Ascending aorta (tissue), 2 donors: Measurements from ENCODE around the gene TSPAN3. TPM values are rescaled to one million over a fixed set of nuclear protein-coding genes. Genes with fewer than 3 reads are reported as not detected.

ENCODE experiments used
- DNase-seq, 2 donors: peaks; one replicate each; pipeline ENCODE4 v3.0.0-alpha.2; 2019; ENCODE audit warnings: low spot score in 2 of 2
- H3K27ac ChIP-seq, 2 donors: fragments of 200-600 bp; sonication (generic); one replicate each; pipeline ENCODE4 v1.5.1; 2016 to 2017; ENCODE audit warnings: mild to moderate bottlenecking in 1 of 2
- H3K27me3 ChIP-seq: fragments of 200-600 bp; sonication (generic); one replicate; pipeline ENCODE4 v1.5.1; 2017
- H3K36me3 ChIP-seq, 2 donors: fragments of 200-600 bp; sonication (generic); one replicate each; pipeline ENCODE4 v1.5.1; 2016
- H3K4me1 ChIP-seq, 2 donors: fragments of 200-600 bp; sonication (generic); one replicate each; pipeline ENCODE4 v1.5.1; 2016 to 2017; ENCODE audit warnings: mild to moderate bottlenecking in 1 of 2
- H3K4me3 ChIP-seq, 2 donors: fragments of 200-600 bp; sonication (generic); one replicate each; pipeline ENCODE4 v1.5.1; 2016 to 2017; ENCODE audit warnings: mild to moderate bottlenecking in 1 of 2
- H3K9me3 ChIP-seq, 2 donors: fragments of 200-600 bp; sonication (generic); one replicate each; pipeline ENCODE4 v1.5.1; 2016
- CTCF ChIP-seq, 3 experiments: fragments of 200-600 bp in 2 of 3; fragments of 450-650 bp in 1 of 3; sonication (generic) in 2 of 3; IDR thresholded peaks; one replicate each; pipeline ENCODE4 v1.5.1; 2016 to 2019; ENCODE audit warnings: antibody characterized with exemption in 3 of 3, mild to moderate bottlenecking in 1 of 3, moderate library complexity in 1 of 3
- intact Hi-C: fragments of 100-400 bp; cut with DNase I; formaldehyde crosslinking; loops from one replicate; pipeline ENCODE4 v1.15.1; 2023
- total RNA-seq: library from RNA; depleted of rRNA; stranded (reverse); fragments of >200 nt; gene quantifications from one replicate; pipeline ENCODE4 v1.1.0, GENCODE V29; 2016

Gene TSPAN3
- total RNA-seq, 1 donor from 2014 or later: 98.2 TPM

DNA sequence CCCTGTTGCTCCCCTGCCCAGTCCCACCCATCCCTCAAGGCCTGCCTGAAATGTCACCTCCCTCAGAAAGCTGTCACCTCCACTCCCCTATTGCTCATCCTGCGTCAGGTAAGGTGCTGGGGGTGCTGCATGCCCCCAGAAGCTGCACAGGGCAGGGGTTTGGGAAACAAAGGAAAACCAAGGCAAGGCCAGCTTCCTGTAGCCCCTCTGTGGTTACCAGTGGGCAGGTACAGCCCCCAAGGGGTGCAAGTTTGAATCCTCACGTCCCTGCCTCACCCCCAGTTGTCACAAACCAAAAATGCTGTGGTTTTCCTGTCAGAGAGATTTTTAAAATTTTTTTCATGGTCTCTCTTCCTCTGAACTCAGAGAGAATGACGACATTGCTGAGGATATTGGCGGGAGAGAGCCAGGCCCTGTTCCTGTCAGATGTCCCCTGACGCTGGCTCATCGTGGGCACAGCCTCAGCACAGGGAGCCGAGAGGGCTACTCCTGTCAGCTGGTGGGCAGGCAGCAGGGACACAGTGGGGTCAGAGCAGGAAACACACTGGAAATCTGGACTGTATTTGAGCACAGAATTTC is 49.0 kb downstream of the TSPAN3 start:
- H3K27me3 ChIP-seq: no peaks in the 10 kb centered on the region
- DNase-seq: no peak
- H3K36me3 ChIP-seq: peaks cover 2 to 3% of the 10 kb centered on the region in 2 donors
- H3K9me3 ChIP-seq: no peaks in the 10 kb centered on the region
- no peak overlapping the region for H3K4me3 ChIP-seq
- intact Hi-C loops: loop anchor here (5.0 kb wide), 2 partner anchors 80 to 475 kb away; no protein-coding TSS in a partner anchor
- H3K4me1 ChIP-seq: no peaks in the 10 kb centered on the region
- peak overlapping the region in 1 of 2 donors; percentile 11 for H3K27ac ChIP-seq
- no peak for TF ChIP-seq CTCF (IDR thresholded peaks at IDR 0.05)

DNA sequence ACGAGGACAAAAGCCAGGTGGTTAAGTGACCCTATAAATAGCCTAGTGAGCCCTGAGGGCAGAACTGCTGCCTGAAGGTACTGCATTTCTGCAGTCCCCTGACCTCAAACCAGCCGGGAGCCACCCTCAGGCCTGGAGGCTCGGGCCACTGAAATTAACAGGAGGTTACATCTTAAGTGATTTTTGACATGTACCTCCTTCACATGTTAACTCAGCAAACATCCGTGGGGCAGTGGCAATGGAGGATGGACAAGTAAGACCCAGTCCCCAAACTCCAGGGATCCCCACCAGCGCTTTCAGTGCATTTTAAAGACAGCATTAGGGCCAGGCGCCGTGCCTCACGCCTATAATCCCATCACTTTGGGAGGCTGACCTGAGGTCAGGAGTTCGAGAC is 49.8 kb downstream of the TSPAN3 start:
- H3K27me3 ChIP-seq: no peaks in the 10 kb centered on the region
- H3K9me3 ChIP-seq: no peaks in the 10 kb centered on the region
- H3K4me3 ChIP-seq: no peak overlapping the region
- TF ChIP-seq CTCF (IDR thresholded peaks at IDR 0.05): no peak
- intact Hi-C loops: loop anchor here (5.0 kb wide), 2 partner anchors 79 to 476 kb away; no protein-coding TSS in a partner anchor
- no peak for DNase-seq
- H3K27ac ChIP-seq: no peak overlapping the region
- peaks cover 0 to 2% of the 10 kb centered on the region in 2 donors for H3K4me1 ChIP-seq
- H3K36me3 ChIP-seq: peaks cover 2 to 3% of the 10 kb centered on the region in 2 donors

DNA sequence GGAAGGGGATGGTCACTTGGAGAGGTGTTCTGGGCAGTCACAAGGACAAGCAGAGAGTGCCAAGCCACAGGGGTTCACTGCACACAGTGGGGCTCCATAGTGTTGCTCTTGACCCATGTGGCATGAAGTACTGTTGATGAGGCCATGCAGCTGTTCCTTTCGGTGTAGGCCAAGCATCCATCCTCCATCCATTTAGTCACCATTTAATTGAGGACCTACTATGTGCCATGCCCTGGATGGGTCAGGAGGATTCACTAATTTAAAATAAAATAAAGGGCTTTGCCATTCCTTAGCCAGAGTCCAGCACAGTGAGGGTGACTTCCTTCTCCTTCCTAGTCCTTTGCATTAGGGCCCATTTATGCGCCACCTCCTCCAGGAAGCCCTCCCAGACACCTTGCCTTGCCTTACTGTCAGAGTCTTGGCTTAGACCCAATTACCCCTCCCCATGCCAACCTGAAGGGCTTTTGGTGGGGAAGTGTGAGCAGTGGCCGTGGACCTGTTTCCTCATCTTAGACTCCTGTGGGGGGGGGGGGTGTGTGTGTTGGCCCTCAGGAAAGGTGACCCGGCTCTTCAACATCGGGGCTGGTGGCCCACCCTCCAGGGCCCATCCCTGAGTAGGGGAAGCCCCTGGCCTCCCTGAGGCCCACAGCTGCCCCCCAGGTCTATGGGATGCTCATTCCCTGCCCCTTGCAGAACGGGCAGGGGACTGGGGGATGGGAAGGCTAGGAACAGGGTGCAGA is 50.4 kb downstream of the TSPAN3 start:
- Histone ChIP-seq H3K36me3 (peaks cover 2 to 3% of the 10 kb centered on the region in 2 donors), H3K27ac (no peak overlapping the region), H3K9me3 (no peaks in the 10 kb centered on the region), H3K27me3 (no peaks in the 10 kb centered on the region), H3K4me3 (no peak overlapping the region), H3K4me1 (peaks cover 0 to 4% of the 10 kb centered on the region in 2 donors)
- DNase-seq: no peak
- no peak for TF ChIP-seq CTCF (IDR thresholded peaks at IDR 0.05)
- intact Hi-C loops: loop anchor here (5.0 kb wide), 2 partner anchors 78 to 477 kb away; no protein-coding TSS in a partner anchor

- H3K4me3 ChIP-seq: no peak overlapping the region
- H3K9me3 ChIP-seq: no peaks in the 10 kb centered on the region
- H3K27ac ChIP-seq: no peak overlapping the region
- H3K4me1 ChIP-seq: peaks cover 0 to 4% of the 10 kb centered on the region in 2 donors
- no peak for DNase-seq
- no peak for TF ChIP-seq CTCF (IDR thresholded peaks at IDR 0.05)
- no peaks in the 10 kb centered on the region for H3K27me3 ChIP-seq
- peaks cover 2 to 3% of the 10 kb centered on the region in 2 donors for H3K36me3 ChIP-seq
- intact Hi-C loops: loop anchor here (5.0 kb wide), 2 partner anchors 77 to 478 kb away; no protein-coding TSS in a partner anchor
These were observed 51.2 kb downstream of the TSPAN3 start for GRCh38 chr15:77019521-77020331.

GRCh38 chr15:77018796-77019505 is 52.0 kb downstream of the TSPAN3 start:
- no peak for DNase-seq
- intact Hi-C loops: no loop called here

More at GRCh38 chr15:77018796-77019505, 52.0 kb downstream of the TSPAN3 start:
- Histone ChIP-seq H3K27ac (no peak overlapping the region), H3K9me3 (no peaks in the 10 kb centered on the region), H3K4me3 (no peak overlapping the region), H3K27me3 (no peaks in the 10 kb centered on the region), H3K4me1 (peaks cover 0 to 4% of the 10 kb centered on the region in 2 donors), H3K36me3 (peaks cover 2 to 3% of the 10 kb centered on the region in 2 donors)
- no peak for TF ChIP-seq CTCF (IDR thresholded peaks at IDR 0.05)
